K562 (cell line): ENCODE data around the gene ADIPOR1. TPM values are rescaled to one million over a fixed set of nuclear protein-coding genes. Genes with fewer than 3 reads are reported as not detected.
A peak's percentile ranks its signal among the peaks of the same experiment; 100 is the strongest.

Source experiments
- ASH1L ChIP-seq: fragments of 450-650 bp; IDR thresholded peaks from 2 replicates; pipeline ENCODE4 v1.6.1; 2018; ENCODE audit warnings: borderline replicate concordance, mild to moderate bottlenecking, low read depth; ENCODE audit not compliant: partially characterized antibody
- ATF3 ChIP-seq, 2 experiments: fragments of 450-650 bp in 1 of 2; sonication (generic) in 1 of 2; formaldehyde crosslinking in 1 of 2; IDR thresholded peaks in 1 of 2; conservative IDR thresholded peaks in 1 of 2; 2 replicates each; pipeline versions ENCODE4 v1.6.1 to v1.8.1; 2016 to 2023; ENCODE audit warnings: mild to moderate bottlenecking in 2 of 2, moderate library complexity in 2 of 2, inconsistent platforms in 1 of 2, missing genetic modification reagents in 1 of 2
- CREB3 ChIP-seq: fragments of 450-650 bp; conservative IDR thresholded peaks from 2 replicates; pipeline ENCODE4 v1.6.1; 2016; ENCODE audit warnings: missing genetic modification characterization, low read depth, mild to moderate bottlenecking, missing compliant biosample characterization, moderate library complexity
- EP400 ChIP-seq: fragments of 450-650 bp; IDR thresholded peaks from 2 replicates; pipeline ENCODE4 v1.6.1; 2017; ENCODE audit warnings: antibody characterized with exemption, mild to moderate bottlenecking, moderate library complexity
- ILK ChIP-seq: fragments of 450-650 bp; IDR thresholded peaks from 2 replicates; pipeline ENCODE4 v1.6.1; 2016; ENCODE audit warnings: missing genetic modification characterization, low read depth, mild to moderate bottlenecking, missing compliant biosample characterization, moderate library complexity, borderline replicate concordance
- NFE2 ChIP-seq: IDR thresholded peaks from 2 replicates; pipeline ENCODE4 v1.6.1; 2014; ENCODE audit warnings: antibody characterized with exemption, low read depth
- POLR2AphosphoS2 ChIP-seq: IDR thresholded peaks from 2 replicates; pipeline ENCODE4 v1.6.1; 2012; ENCODE audit warnings: low read length, improper control_type of control experiment
- REST ChIP-seq, 2 experiments: fragments of 450-650 bp; formaldehyde crosslinking in 1 of 2; IDR thresholded peaks; 2 replicates each; pipeline versions ENCODE4 v1.4.0 to v1.6.1; 2014 to 2020; ENCODE audit warnings: mild to moderate bottlenecking in 2 of 2, borderline replicate concordance in 1 of 2, low read depth in 1 of 2
- TEAD2 ChIP-seq: fragments of 450-650 bp; IDR thresholded peaks from 2 replicates; pipeline ENCODE4 v1.6.1; 2016; ENCODE audit warnings: missing genetic modification characterization, control low read depth, missing compliant biosample characterization
- ZNF184 ChIP-seq: sonication (generic); formaldehyde crosslinking; IDR thresholded peaks from 2 replicates; pipeline ENCODE4 v1.5.0; 2020; ENCODE audit warnings: missing genetic modification reagents
- ZNF511 ChIP-seq: sonication (generic); formaldehyde crosslinking; IDR thresholded peaks from 2 replicates; pipeline ENCODE4 v1.8.0; 2022; ENCODE audit warnings: mild to moderate bottlenecking, missing genetic modification reagents
- polyA plus RNA-seq, 8 experiments: library from polyadenylated mRNA; depleted of rRNA in 4 of 8; stranded (reverse) in 5 of 8; unstranded in 3 of 8; fragments of >200 nt; fragmentation: Nextera tagmentation in 2 of 8; fragmentation: Illumina TruSeq in 1 of 8; extraction: Ambion mirVana in 2 of 8; extraction: Trizol in 1 of 8; gene quantifications; 2 replicates each; pipeline versions ENCODE4 v1.2.1 to v1.2.3, GENCODE V29; 2011 to 2014; ENCODE audit warnings: inconsistent platforms in 1 of 8, missing spikeins in 1 of 8
- total RNA-seq, 7 experiments: library from RNA; depleted of rRNA in 6 of 7; stranded (reverse); fragments of >200 nt in 6 of 7; fragmentation: Illumina TruSeq in 2 of 7; extraction: Trizol in 2 of 7; gene quantifications; 2 replicates each; pipeline versions ENCODE4 v1.2.1 to v1.2.3, GENCODE V29; 2011 to 2021; ENCODE audit warnings: low replicate concordance in 1 of 7

Gene ADIPOR1
- total and polyA plus RNA-seq, 9 of the 15 experiments (the other 6 are each of a cell fraction or from before 2014, with no cell fraction given) = 29.0 to 217 (median 100) TPM

GRCh38 chr1:203006948-203007871, 49.1 kb upstream of the ADIPOR1 start, which contains the start of gene TMEM183A (continued):
- peak; percentile 75 for TF ChIP-seq ATF3 (IDR thresholded peaks at IDR 0.05)
- TF ChIP-seq ATF3 (CRISPR knock-in tag; conservative IDR thresholded peaks at IDR 0.05) = no peak
- TF ChIP-seq ILK (tag) = no peak
- no peak for TF ChIP-seq ZNF184
- TF ChIP-seq ZNF511 (CRISPR knock-in tag) = peak; percentile 64
- peak; percentile 75; the same call in 1 of the 2 replicates for TF ChIP-seq POLR2AphosphoS2
- peak; percentile 48 for TF ChIP-seq ASH1L
- 0 out of 2 replicates have a peak, but pooled peaks have one; percentile 13 for TF ChIP-seq NFE2
- no peak for TF ChIP-seq TEAD2
- TF ChIP-seq CREB3 (tag) = peak; percentile 68; the same call in 1 of the 2 replicates
- peak; percentile 98 for TF ChIP-seq REST (IDR thresholded peaks at IDR 0.05; ENCODE audit: borderline replicate concordance)
- TF ChIP-seq REST (CRISPR knock-in tag; IDR thresholded peaks at IDR 0.05; ENCODE audit: low read depth) = 0 out of 2 replicates have a peak, but pooled peaks have one; percentile 60
- peak; percentile 96 for TF ChIP-seq EP400
